T-helper 1 cell treated with Interleukin-12 subunit alpha and Interleukin-12 subunit beta and Interleukin-4 antibody, amounts not matched to agents 30 μg/mL and 1 μg/mL, for 36 hours (primary cell): ENCODE results near the gene S100B.
A peak's percentile ranks its signal among the peaks of the same experiment; 100 is the strongest.
"Not testable (repeated sequence)": the region's sequence is repeated elsewhere in the genome, so short reads cannot be mapped to it uniquely, and the experiment has no call there.

Experiments used
- H3K27ac Mint-ChIP-seq: one replicate; pipeline ENCODE4 v1.8.0; 2021; ENCODE audit warnings: mild to moderate bottlenecking, mixed read lengths
- H3K27me3 Mint-ChIP-seq: one replicate; pipeline ENCODE4 v1.8.0; 2021; ENCODE audit warnings: low read depth, mixed read lengths
- H3K36me3 Mint-ChIP-seq: one replicate; pipeline ENCODE4 v1.8.0; 2021; ENCODE audit warnings: low read depth, mixed read lengths
- H3K4me1 Mint-ChIP-seq: one replicate; pipeline ENCODE4 v1.8.0; 2021; ENCODE audit warnings: low read depth, mixed read lengths
- H3K4me3 Mint-ChIP-seq: one replicate; pipeline ENCODE4 v1.8.0; 2021; ENCODE audit warnings: mild to moderate bottlenecking, moderate library complexity, mixed read lengths
- H3K9me3 Mint-ChIP-seq: one replicate; pipeline ENCODE4 v1.8.0; 2021; ENCODE audit warnings: mixed read lengths

S100B gene

DNA sequence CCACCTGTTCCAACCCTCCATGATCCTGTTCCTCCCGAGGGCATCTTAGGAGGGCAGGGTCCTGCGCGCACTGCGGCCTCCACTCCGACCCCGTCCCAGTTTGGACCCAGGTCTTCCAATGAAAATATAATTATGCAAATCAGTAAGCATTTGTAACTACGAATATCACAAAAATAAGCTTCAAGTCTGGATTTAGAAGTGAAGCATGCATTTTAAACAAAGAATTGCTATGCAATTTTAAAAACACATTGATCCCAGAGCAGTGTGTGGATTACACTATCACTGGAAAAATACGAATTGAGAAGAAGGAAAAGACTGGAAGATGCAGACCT lies 31.3 kb upstream of the S100B start:
- Mint-ChIP-seq H3K36me3 (peaks cover 27% of the 10 kb centered on the region), H3K9me3 (no peaks in the 10 kb centered on the region), H3K27ac (peak overlapping the region; percentile 86), H3K4me1 (peaks cover 60% of the 10 kb centered on the region), H3K27me3 (peaks cover 5% of the 10 kb centered on the region), H3K4me3 (peak overlapping the region; percentile 95)

DNA sequence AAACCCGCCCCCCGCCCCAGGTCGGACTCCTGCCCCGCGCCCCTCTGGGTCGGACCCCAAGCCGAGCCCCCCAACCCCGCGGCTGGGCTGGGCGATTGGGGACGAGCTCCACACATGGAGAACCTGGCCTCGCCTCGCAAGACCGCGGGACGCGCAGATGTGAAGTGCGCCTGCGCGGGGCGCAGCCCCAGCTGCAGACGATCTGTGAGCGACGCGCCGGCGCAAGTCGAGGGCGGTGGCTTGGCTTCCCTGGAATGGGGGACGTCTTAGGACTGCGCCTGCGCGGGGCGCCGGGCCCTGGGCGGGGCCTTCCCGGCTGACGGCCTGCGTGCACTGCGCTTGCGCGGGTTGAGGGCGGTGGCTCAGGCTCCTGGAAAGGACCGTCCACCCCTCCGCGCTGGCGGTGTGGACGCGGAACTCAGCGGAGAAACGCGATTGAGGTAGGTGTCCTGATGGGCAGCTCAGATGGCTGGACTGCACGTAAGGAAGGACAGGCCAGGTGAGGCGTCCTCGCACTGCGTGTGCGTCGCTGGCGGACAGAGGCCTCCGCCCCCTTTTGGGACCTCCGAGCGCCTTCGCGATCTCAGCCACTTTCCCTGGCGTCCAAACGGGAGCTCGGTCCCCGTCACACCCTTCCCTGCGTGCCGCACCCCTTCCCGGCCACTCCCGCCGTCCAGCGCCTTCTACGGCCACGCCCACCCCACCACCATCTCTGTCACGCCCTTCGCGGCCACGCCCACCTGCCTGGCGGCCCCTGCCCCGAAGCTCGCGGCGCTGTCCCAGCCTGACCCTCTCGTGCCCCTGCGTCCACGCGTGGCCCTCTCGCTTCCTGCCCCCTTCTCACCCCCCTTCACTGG lies 30.7 kb upstream of the S100B start, which contains the start of gene PRMT2:
Gene PRMT2, plus strand, starts transcription at position 351 of the 857 bp plus-strand sequence. CDS start 1,278 bp downstream, outside the sequence.
- peaks cover 55% of the 10 kb centered on the region for H3K4me1 Mint-ChIP-seq
- H3K27me3 Mint-ChIP-seq: peaks cover 10% of the 10 kb centered on the region
- H3K36me3 Mint-ChIP-seq: peaks cover 23% of the 10 kb centered on the region
- peak within 1 kb of the TSS; percentile 92 for H3K27ac Mint-ChIP-seq
- H3K9me3 Mint-ChIP-seq: no peaks in the 10 kb centered on the region
- H3K4me3 Mint-ChIP-seq: peak within 1 kb of the TSS; percentile 95

DNA sequence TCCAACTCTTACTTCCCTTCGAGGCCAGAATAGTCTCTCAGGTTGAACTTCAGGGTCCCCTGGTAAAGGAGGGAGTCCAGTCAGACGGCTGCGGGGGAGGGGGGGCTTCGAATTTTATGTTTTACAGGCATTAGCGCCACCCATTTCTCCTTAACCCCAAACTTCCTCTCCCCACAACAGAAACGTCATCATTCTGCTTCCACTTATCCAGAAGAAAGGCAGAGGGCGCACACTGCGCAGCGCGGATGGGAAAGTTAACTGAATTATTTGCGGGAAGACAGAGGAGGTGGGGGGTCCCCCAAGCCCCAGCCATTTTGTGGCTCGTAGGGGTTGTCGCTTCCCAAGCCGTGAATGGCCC lies 30.1 kb upstream of the S100B start:
- no peaks in the 10 kb centered on the region for H3K9me3 Mint-ChIP-seq
- peaks cover 10% of the 10 kb centered on the region for H3K27me3 Mint-ChIP-seq
- H3K27ac Mint-ChIP-seq: peak overlapping the region; percentile 86
- peak overlapping the region; percentile 95 for H3K4me3 Mint-ChIP-seq
- H3K4me1 Mint-ChIP-seq: peaks cover 53% of the 10 kb centered on the region
- H3K36me3 Mint-ChIP-seq: peaks cover 21% of the 10 kb centered on the region

DNA sequence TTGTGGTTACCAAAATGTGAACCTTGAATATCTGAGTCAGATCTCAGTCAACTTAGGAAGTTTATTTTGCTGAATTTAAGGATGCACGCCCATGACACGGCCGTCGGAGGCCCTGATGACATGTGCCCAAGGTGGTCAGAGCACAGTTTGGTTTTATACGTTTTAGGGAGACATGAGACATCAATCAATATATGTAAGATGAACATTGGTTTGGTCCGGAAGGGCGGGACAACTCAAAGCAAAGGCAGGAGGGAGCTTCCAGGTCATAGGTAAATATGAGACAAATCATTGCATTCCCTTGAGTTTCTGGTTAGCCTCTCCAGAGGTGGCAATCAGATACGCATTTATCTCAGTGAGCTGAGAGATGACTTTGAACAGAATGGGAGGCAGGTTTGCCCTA lies 29.5 kb upstream of the S100B start:
- Mint-ChIP-seq H3K27ac (peak overlapping the region; percentile 86), H3K9me3 (no peaks in the 10 kb centered on the region), H3K4me1 (peaks cover 48% of the 10 kb centered on the region), H3K36me3 (peaks cover 16% of the 10 kb centered on the region), H3K4me3 (peak overlapping the region; percentile 95), H3K27me3 (peaks cover 10% of the 10 kb centered on the region)

DNA sequence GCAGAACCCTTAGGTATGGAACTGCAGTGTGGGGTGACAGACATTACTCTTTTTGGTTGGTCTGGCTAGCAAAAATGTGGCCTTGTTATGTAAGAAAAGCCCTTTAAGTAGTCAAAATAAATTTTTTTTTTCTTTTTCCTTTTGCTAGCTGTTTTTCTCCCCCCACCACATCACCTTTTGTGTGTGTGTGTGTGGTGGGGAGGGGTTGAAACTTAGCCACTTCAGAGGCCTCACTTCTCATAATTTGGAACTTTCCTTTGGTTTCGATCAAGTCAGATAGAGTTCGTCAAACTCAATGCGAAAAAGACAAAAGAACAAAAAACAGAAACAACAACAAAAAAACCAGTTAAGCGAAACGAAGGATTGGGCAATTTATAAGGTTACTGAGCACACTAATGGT lies 28.7 kb upstream of the S100B start:
- peaks cover 15% of the 10 kb centered on the region for H3K36me3 Mint-ChIP-seq
- H3K4me1 Mint-ChIP-seq: peaks cover 42% of the 10 kb centered on the region
- H3K27me3 Mint-ChIP-seq: peaks cover 10% of the 10 kb centered on the region
- peak overlapping the region; percentile 86 for H3K27ac Mint-ChIP-seq
- H3K4me3 Mint-ChIP-seq: peak overlapping the region; percentile 72
- no peaks in the 10 kb centered on the region for H3K9me3 Mint-ChIP-seq

DNA sequence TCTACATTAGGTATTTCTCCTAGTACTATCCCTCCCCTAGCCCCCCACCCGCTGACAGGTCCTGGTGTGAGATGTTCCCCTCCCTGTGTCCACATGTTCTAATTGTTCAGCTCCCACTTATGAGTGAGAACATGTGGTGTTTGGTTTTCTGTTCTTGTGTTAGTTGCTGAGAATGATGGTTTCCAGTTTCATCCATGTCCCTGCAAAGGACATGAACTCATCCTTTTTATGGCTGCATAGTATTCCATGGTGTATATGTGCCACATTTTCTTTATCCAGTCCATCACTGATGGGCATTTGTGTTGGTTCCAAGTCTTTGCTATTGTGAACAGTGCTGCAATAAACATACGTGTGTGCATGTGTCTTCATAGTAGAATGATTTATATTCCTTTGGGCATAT lies 26.0 kb upstream of the S100B start:
- peaks cover 10% of the 10 kb centered on the region for H3K27me3 Mint-ChIP-seq
- peaks cover 29% of the 10 kb centered on the region for H3K4me1 Mint-ChIP-seq
- H3K36me3 Mint-ChIP-seq: not testable (repeated sequence)

DNA sequence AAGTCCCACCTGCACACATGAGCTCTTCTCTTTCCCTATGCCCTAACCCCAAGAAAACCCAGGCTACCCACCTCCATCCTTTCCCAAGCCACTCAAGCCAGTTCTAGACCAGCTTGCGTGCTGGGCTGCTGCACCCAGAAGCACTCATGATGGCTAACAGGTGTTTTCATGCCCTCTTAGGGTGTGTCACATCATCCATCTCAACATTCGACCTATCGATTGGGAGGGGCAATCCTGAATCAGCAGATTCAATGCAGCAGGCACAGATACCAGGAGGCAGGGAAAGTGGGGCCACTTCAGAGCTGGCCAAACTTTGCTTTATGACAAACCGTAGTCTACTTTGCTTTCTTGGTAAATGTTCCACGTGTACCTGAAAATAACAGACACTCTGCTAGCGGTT lies 24.0 kb upstream of the S100B start:
- no peaks in the 10 kb centered on the region for H3K36me3 Mint-ChIP-seq
- no peak overlapping the region for H3K4me3 Mint-ChIP-seq
- H3K27me3 Mint-ChIP-seq: peaks cover 10% of the 10 kb centered on the region
- H3K9me3 Mint-ChIP-seq: peaks cover 15% of the 10 kb centered on the region
- no peak overlapping the region for H3K27ac Mint-ChIP-seq
- peaks cover 19% of the 10 kb centered on the region for H3K4me1 Mint-ChIP-seq

More for the DNA sequence above, 26.0 kb upstream of the S100B start:
- H3K27ac Mint-ChIP-seq, H3K4me3 Mint-ChIP-seq: not testable (repeated sequence)
- peaks cover 10% of the 10 kb centered on the region for H3K9me3 Mint-ChIP-seq

DNA sequence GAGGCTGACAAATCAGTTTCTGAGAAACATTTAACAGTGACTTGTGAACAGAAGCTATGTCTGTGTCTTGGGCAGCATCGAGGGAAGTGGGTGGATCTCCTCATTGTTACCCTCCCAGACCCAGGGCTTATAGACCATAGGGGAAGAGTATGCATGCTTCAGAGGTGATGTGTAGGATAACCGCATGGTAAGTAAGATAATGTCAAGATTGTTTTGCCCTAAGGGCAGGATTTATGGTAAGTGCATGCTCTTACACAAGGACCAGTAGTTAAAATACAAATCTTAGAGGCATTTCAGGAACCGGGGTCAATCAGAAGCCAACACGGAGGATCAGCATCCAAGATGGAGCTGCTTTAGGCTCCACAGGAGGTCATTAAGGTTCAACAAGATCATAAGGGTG lies 22.8 kb upstream of the S100B start:
- peaks cover 10% of the 10 kb centered on the region for H3K27me3 Mint-ChIP-seq
- H3K4me3 Mint-ChIP-seq: no peak overlapping the region
- H3K4me1 Mint-ChIP-seq: peaks cover 16% of the 10 kb centered on the region
- no peak overlapping the region for H3K27ac Mint-ChIP-seq
- peaks cover 15% of the 10 kb centered on the region for H3K9me3 Mint-ChIP-seq
- H3K36me3 Mint-ChIP-seq: no peaks in the 10 kb centered on the region

DNA sequence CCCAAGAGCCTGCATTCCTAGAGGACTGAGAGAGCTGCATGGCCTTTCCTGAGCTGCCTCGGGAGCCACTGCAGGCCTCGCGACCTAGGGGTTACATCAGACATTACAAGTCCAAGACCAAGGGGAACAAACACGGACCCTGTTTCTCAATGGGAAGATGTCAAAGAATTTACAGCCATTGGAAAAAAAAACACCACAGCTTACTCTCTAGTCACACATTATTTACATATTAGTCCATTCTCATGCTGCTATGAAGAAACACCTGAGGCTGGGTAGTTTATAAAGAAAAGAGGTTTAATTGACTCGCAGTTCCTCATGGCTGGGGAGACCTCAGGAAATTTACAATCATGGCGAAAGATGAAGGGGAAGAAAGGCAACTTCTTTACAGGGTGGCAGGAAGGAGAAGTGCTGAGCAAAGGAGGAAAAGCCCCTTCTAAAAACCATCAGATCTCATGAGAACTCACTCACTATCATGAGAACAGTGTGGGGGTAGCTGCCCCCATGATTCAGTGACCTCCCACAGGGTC lies 22.2 kb upstream of the S100B start:
- Mint-ChIP-seq H3K27me3 (peaks cover 10% of the 10 kb centered on the region), H3K27ac (no peak overlapping the region), H3K36me3 (no peaks in the 10 kb centered on the region), H3K4me1 (peaks cover 19% of the 10 kb centered on the region), H3K9me3 (peaks cover 15% of the 10 kb centered on the region), H3K4me3 (no peak overlapping the region)

DNA sequence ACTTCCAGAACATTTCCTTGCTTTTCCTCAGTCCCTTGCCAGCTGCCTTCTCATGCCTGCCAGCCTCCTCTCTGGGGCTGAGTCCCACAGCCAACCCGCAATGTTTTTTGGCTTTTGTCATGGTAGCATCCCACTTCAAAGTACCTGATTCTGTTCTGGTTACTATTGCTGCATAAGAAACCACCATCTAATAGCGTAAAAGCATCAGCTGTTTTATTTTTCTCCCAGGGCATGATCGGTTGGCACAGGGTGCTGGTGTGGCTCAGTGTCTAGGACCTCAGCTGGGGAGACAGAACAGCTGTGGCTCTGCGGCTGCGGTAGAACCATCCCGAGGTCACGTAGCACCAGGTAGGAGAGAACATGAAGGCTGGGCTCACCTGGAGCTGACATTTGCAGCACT lies 21.7 kb upstream of the S100B start:
- Mint-ChIP-seq H3K27ac (no peak overlapping the region), H3K27me3 (peaks cover 9% of the 10 kb centered on the region)

DNA sequence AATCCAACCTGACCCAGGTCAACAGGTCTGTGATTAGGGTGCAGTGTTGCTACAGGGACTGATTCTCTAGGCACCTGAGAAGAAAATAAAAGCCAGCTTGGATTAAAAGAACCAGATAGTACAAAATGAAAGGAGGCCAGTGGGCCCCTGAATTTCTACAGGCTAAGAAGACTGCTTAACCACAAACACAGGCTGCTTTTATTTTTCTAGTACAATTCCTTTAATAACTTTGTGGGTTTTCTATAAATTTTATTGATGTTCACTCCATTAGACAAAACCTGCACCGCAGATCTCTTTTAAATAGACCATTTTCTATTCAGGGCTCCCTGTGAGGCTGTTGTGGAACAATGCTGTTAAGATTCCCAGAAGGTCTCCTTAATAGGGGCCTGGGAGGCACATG lies 20.9 kb upstream of the S100B start:
- Mint-ChIP-seq H3K36me3 (no peaks in the 10 kb centered on the region), H3K4me1 (peaks cover 28% of the 10 kb centered on the region), H3K27me3 (peaks cover 2% of the 10 kb centered on the region), H3K9me3 (peaks cover 15% of the 10 kb centered on the region), H3K4me3 (no peak overlapping the region), H3K27ac (no peak overlapping the region)

More for the DNA sequence above, 21.7 kb upstream of the S100B start:
- H3K4me1 Mint-ChIP-seq: peaks cover 24% of the 10 kb centered on the region
- H3K36me3 Mint-ChIP-seq: no peaks in the 10 kb centered on the region
- H3K4me3 Mint-ChIP-seq: no peak overlapping the region
- peaks cover 15% of the 10 kb centered on the region for H3K9me3 Mint-ChIP-seq

DNA sequence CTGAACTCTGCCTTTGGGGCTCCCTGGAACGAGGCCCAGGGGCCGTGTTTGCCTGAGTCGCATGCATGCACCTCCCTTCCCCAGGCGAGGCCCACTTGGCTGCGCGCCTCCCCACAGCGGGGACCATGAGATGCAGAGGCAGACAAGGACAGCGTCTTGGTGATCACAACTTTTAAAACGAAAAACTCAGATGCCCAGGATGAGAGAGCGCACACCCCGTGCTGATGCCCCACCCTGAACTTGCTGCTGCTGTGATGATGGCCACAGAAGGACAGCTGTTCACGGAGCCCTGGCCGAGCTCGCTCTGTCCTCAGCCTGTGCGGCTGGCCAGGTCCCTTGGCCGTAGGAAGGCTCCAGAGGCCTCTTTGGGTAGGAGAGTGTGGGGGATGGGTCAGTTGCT lies 19.2 kb upstream of the S100B start:
- H3K27ac Mint-ChIP-seq: no peak overlapping the region
- H3K4me3 Mint-ChIP-seq: no peak overlapping the region
- H3K4me1 Mint-ChIP-seq: peaks cover 30% of the 10 kb centered on the region
- peaks cover 6% of the 10 kb centered on the region for H3K27me3 Mint-ChIP-seq
- peaks cover 15% of the 10 kb centered on the region for H3K9me3 Mint-ChIP-seq
- no peaks in the 10 kb centered on the region for H3K36me3 Mint-ChIP-seq

DNA sequence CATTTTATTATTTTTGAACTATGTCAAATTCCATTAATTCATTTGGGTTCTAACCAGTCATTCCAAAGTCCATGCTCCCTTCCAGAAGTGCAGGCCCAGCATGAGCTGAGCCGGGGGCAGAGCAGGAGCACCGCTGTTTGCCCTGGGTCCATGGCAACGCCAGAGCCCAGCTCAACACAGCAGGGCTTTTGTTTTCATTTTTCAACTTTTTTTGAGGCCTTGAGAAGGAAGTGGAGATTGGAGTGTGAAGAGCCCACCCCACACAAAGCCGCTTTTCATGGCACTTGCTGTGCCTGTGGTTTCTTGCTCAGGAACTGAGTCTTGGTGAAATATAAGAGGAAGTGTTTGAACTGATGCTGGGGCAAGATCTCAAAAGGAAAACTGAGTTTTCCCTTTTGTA lies 17.3 kb upstream of the S100B start:
- peaks cover 15% of the 10 kb centered on the region for H3K9me3 Mint-ChIP-seq
- peak overlapping the region; percentile 52 for H3K4me3 Mint-ChIP-seq
- H3K36me3 Mint-ChIP-seq: no peaks in the 10 kb centered on the region
- H3K27me3 Mint-ChIP-seq: peaks cover 6% of the 10 kb centered on the region
- H3K4me1 Mint-ChIP-seq: peaks cover 30% of the 10 kb centered on the region
- H3K27ac Mint-ChIP-seq: peak overlapping the region; percentile 94

DNA sequence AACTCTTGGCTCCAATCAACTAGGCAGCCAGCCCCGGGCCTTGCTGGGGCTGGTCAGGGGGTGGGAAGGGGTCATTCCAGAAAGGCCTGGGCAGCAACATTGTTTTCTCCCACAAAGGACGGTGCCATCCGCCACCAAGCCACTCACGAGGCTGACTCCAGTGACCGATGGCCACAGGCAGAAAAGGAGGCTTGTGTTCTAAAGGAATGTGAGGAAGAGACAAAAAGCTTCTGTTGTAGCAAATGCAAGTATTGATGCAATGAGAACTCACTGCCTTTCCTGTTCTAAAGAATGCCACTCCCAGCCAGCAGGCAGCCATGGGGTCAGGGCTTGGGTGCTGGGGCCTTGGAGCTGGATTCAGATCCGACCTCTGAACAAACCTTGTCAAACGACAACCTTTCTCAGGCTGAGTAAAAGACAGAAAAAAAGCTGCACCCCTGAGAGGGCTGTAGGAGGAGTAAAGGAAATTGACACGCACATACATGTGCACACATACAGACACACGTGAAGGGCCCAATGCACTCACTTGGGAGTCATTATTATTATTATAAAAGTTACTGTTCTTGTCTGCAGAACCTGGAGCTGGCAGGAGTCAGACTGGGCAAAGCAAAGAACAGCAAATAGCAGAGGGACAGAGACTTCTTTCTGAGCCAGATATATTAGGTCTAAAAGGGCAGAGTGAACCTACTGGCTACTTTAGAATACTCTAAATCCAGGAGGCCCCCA lies 16.7 kb upstream of the S100B start:
- peak overlapping the region; percentile 21 for H3K4me3 Mint-ChIP-seq
- peaks cover 11% of the 10 kb centered on the region for H3K9me3 Mint-ChIP-seq
- H3K27ac Mint-ChIP-seq: peak overlapping the region; percentile 94
- peaks cover 6% of the 10 kb centered on the region for H3K27me3 Mint-ChIP-seq
- no peaks in the 10 kb centered on the region for H3K36me3 Mint-ChIP-seq
- H3K4me1 Mint-ChIP-seq: peaks cover 27% of the 10 kb centered on the region

DNA sequence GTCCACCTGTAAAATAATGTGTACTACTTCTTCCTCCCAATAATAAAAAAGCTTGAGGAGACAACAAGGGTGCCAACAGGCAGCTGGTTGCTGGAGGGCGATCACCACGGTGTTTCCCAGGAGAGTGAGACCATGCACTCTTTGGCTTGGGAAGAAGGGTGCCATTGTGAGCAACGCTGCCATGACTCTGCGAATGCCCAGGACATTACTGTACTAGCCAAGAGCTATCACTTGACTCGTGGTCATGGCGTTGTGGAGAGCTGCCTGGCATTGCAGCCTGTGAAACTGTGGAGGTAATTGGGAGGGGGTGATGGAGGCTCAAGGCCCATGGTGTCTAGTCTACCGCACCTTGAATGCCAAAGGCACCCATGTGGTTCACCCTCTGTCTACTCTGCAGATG lies 16.0 kb upstream of the S100B start:
- Mint-ChIP-seq H3K27ac (no peak overlapping the region), H3K27me3 (peaks cover 12% of the 10 kb centered on the region), H3K36me3 (no peaks in the 10 kb centered on the region), H3K4me3 (no peak overlapping the region), H3K9me3 (peaks cover 5% of the 10 kb centered on the region), H3K4me1 (peaks cover 21% of the 10 kb centered on the region)
